ENCODE results near the gene TUBGCP2.
"Not testable (repeated sequence)": the region's sequence is repeated elsewhere in the genome, so short reads cannot be mapped to it uniquely, and the experiment has no call there.

The TUBGCP2 gene

GRCh38 chr10:133327651-133328357, 19.1 kb upstream of the TUBGCP2 start:
- TF ChIP-seq CTCF (IDR thresholded peaks at IDR 0.05; ENCODE audit: low read depth, low read length, missing control alignments), result no peak
- DNase-seq (ENCODE audit: low read depth), result no peak
- no peak overlapping the region for H3K4me3 ChIP-seq (ENCODE audit: low read depth, low read length)

- H3K4me3 ChIP-seq (ENCODE audit: low read depth, low read length), result no peak overlapping the region
- TF ChIP-seq CTCF (IDR thresholded peaks at IDR 0.05; ENCODE audit: low read depth, low read length, missing control alignments), result no peak
- DNase-seq (ENCODE audit: low read depth), result no peak
These were observed 18.3 kb upstream of the TUBGCP2 start for GRCh38 chr10:133326745-133327650.

- no peak for DNase-seq (ENCODE audit: low read depth)
- no peak for TF ChIP-seq CTCF (IDR thresholded peaks at IDR 0.05; ENCODE audit: low read depth, low read length, missing control alignments)
- no peak overlapping the region for H3K4me3 ChIP-seq (ENCODE audit: low read depth, low read length)
These were observed 17.5 kb upstream of the TUBGCP2 start for GRCh38 chr10:133326223-133326551.

GRCh38 chr10:133325440-133326222, 17.0 kb upstream of the TUBGCP2 start:
- H3K4me3 ChIP-seq (ENCODE audit: low read depth, low read length), result no peak overlapping the region
- DNase-seq (ENCODE audit: low read depth), result no peak
- no peak for TF ChIP-seq CTCF (IDR thresholded peaks at IDR 0.05; ENCODE audit: low read depth, low read length, missing control alignments)

DNA sequence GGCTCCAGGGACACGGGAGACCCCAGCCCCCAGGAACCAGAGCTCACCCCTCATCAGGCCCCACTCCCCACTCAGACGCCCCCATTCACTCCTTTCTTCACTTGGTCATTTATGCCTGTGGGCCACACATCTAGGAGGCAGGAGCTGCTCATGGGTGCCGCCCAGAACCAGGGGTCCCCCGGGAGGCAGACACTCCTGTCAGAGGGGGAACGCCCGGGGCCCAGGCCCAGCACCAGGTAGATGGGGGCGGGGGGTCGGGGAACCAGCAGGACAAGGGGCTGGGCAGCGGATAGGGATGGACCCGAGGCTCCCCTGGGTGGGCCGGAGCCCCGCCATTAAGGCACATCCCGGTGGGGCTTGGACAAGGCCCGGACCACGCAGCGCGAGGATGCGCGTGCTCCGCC, 16.2 kb upstream of the TUBGCP2 start:
- no peak for TF ChIP-seq CTCF (IDR thresholded peaks at IDR 0.05; ENCODE audit: low read depth, low read length, missing control alignments)
- DNase-seq (ENCODE audit: low read depth), result no peak
- H3K4me3 ChIP-seq (ENCODE audit: low read depth, low read length), result no peak overlapping the region

DNA sequence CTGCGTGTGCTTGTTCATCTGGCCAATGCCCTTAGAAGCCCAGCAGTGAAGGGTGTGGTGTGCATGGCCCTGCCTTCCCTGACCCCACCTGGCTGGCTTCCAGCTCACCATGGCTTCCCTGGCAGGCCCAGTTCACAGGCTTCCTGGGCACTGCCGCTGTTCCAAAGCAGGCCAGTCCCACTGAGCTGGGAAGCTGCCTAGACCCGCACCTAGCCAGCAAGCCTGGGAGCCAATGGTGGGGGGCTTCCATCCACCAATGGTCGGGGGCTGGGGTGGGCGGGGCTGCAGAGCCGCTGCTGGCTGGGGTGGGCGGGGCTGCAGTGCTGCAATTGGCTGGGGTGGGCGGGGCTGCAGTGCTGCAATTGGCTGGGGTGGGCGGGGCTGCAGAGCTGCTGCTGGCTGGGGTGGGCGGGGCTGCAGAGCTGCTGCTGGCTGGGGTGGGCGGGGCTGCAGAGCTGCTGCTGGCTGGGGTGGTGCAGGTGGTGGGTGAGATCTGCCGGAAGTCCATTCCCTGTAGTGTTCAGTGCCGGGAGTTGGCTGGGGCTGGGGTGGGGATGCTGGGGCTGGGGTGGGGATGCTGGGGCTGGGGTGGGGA, 15.6 kb upstream of the TUBGCP2 start:
- no peak for TF ChIP-seq CTCF (IDR thresholded peaks at IDR 0.05; ENCODE audit: low read depth, low read length, missing control alignments)
- H3K4me3 ChIP-seq (ENCODE audit: low read depth, low read length), result no peak overlapping the region
- no peak for DNase-seq (ENCODE audit: low read depth)

DNA sequence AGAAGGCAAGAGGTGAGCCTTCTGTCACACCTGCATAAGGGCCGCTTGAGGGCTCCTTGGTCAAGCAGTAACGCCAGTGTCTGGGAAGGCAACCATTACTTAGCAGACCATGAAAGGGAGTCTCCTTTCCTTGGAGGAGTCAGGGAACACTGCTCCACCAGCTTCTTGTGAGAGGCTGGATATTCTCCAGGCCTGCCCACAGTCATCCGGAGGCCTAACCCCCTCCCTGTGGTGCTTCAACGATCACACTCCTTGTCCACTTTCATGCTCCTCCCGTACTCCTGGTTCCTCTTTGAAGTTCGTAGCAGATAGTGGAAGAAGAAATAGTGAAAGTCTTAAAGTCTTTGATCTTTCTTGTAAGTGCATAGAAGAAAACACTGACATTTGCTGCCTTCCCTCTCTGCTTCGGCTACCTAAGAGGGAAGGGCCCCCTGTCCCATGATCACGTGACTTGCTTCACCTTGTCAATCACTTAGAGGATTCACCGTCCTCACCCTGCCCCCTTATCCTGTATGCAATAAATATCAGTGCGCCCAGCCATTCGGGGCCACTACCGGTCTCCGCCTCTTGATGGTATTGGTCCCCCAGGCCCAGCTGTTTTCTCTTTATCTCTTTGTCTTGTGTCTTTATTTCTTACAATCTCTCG, 13.5 kb upstream of the TUBGCP2 start:
- not testable (repeated sequence) for DNase-seq (ENCODE audit: low read depth); H3K4me3 ChIP-seq (ENCODE audit: low read depth, low read length)

DNA sequence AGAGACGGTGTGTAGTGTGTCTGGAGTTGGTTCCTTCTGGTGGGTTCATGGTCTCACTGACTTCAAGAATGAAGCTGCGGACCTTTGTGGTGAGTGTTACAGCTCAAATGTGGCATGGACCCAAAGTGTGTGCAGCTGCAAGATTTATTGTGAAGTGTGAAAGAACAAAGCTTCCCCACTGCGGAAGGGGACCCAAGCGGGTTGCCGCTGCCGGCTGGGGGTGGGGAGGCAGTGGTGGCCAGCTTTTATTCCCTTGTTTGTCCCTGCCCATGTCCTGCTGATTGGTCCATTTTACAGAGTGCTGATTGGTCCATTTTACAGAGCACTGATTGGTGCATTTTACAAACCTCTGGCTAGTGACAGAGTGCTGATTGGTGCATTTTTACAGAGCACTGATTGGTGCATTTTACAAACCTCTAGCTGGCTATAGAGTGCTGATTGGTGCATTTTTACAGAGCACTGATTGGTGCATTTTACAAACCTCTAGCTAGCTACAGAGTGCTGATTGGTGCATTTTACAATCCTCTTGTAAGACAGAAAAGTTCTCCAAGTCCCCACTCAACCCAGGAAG, 12.3 kb upstream of the TUBGCP2 start:
- H3K4me3 ChIP-seq (ENCODE audit: low read depth, low read length); DNase-seq (ENCODE audit: low read depth): not testable (repeated sequence)
